ENCODE measurements around the gene GAD2. TPM values are rescaled to one million over a fixed set of nuclear protein-coding genes. Genes with fewer than 3 reads are reported as not detected.
"Not testable (repeated sequence)": the region's sequence is repeated elsewhere in the genome, so short reads cannot be mapped to it uniquely, and the experiment has no call there.

The GAD2 gene
- total RNA-seq, 1 donor from 2014 or later: 15.3 TPM

DNA sequence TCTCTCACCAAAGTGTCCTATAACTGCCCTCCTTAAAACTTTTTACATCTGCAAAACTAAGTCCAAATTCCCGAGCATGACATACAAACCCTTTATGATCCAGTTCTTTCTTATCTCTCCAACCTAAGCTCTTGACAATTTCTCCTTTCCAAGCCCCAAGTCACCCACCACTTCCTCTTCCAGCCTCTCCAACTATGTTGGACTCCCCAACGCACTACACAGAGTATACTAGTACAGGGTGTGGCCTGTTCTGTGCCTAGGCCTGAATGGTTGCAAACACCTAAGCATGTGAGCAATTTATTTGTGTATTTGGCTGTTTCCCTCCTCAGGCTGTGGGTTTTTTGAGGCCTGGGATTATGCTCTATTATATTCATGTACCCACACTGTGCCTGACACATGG is 120.4 kb downstream of the GAD2 start:
- H3K27ac Mint-ChIP-seq: no peak overlapping the region
- H3K36me3 Mint-ChIP-seq: no peaks in the 10 kb centered on the region
- H3K4me1 Mint-ChIP-seq (ENCODE audit: unreplicated experiment): peaks cover 9% of the 10 kb centered on the region
- no peak for DNase-seq (ENCODE audit: extremely low spot score, unreplicated experiment)
- H3K9me3 Mint-ChIP-seq: peaks cover 5% of the 10 kb centered on the region
- TF ChIP-seq, protein P1, sequence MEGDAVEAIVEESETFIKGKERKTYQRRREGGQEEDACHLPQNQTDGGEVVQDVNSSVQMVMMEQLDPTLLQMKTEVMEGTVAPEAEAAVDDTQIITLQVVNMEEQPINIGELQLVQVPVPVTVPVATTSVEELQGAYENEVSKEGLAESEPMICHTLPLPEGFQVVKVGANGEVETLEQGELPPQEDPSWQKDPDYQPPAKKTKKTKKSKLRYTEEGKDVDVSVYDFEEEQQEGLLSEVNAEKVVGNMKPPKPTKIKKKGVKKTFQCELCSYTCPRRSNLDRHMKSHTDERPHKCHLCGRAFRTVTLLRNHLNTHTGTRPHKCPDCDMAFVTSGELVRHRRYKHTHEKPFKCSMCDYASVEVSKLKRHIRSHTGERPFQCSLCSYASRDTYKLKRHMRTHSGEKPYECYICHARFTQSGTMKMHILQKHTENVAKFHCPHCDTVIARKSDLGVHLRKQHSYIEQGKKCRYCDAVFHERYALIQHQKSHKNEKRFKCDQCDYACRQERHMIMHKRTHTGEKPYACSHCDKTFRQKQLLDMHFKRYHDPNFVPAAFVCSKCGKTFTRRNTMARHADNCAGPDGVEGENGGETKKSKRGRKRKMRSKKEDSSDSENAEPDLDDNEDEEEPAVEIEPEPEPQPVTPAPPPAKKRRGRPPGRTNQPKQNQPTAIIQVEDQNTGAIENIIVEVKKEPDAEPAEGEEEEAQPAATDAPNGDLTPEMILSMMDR (conservative IDR thresholded peaks at IDR 0.05): no peak
- H3K4me3 Mint-ChIP-seq: no peak overlapping the region
- peaks cover 3% of the 10 kb centered on the region for H3K27me3 Mint-ChIP-seq

DNA sequence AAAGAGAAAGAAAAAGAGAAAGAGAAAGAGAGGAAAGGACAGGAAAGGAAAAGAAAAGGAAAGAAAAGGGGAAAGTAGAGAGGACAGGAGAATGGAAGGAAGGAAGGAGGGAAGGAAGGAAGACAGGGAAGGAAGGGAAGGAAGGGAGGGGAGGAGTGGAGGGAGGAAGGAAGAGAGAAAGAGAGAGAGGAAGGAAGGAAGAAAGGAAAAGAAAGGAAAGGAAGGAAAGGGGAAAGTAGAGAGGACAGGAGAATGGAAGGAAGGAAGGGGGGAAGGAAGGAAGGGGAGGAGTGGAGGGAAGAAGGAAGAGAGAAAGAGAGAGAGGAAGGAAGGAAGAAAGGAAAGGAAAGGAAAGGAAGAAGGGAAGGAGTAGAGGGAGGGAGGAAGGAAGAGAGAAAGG is 125.1 kb downstream of the GAD2 start:
- Mint-ChIP-seq H3K27me3 (peaks cover 3% of the 10 kb centered on the region), H3K4me1 (ENCODE audit: unreplicated experiment) (no peaks in the 10 kb centered on the region), H3K4me3 (no peak overlapping the region), H3K9me3 (no peaks in the 10 kb centered on the region), H3K36me3 (no peaks in the 10 kb centered on the region), H3K27ac (no peak overlapping the region)
- TF ChIP-seq, protein P1 (conservative IDR thresholded peaks at IDR 0.05): no peak
- DNase-seq (ENCODE audit: extremely low spot score, unreplicated experiment): no peak

DNA sequence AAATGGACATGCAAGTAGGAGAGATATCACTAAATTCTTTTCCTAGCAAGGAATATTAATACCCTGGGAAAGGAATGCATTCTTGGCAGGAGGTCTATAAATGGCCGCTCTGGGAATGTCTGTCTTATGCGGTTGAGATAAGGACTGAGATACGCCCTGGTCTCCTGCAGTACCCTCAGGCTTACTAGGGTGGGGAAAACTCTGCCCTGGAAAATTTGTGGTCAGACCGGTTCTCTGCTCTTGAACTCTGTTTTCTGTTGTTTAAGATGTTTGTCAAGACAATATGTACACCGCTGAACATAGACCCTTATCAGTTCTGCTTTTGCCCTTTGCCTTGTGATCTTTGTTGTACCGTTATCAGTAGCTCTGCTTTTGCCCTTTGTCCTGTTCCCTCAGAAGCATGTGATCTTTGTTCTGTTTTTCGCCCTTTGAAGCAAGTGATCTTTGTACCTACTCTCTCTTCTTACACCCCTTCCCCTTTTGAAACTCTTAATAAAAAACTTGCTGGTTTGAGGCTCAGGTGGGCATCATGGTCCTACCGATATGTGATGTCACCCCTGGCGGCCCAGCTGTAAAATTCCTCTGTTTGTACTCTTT is 132.3 kb downstream of the GAD2 start:
- H3K36me3 Mint-ChIP-seq; DNase-seq (ENCODE audit: extremely low spot score, unreplicated experiment); H3K27me3 Mint-ChIP-seq; H3K27ac Mint-ChIP-seq; H3K4me1 Mint-ChIP-seq (ENCODE audit: unreplicated experiment): not testable (repeated sequence)
- H3K4me3 Mint-ChIP-seq: peak overlapping the region; percentile 1
- H3K9me3 Mint-ChIP-seq: peaks cover 16% of the 10 kb centered on the region

Other genes starting within 250 kb of the GAD2 start
- gene APBB1IP, start 221.6 kb downstream of the GAD2 start, total RNA-seq (ENCODE audit: low replicate concordance): 0.12 and 0.48 TPM in 2 replicates